H1 (cell line): ENCODE measurements around the gene ZC3H8. TPM values are rescaled to one million over a fixed set of nuclear protein-coding genes. Genes with fewer than 3 reads are reported as not detected.

Experiments used
- CTCF ChIA-PET: fragments of 300-600 bp; sonication (Branson Sonifier 250); formaldehyde crosslinking; loops from one replicate; lab custom pipeline; 2021; ENCODE audit not compliant: partially characterized antibody; lab: Charles Lee
- POLR2A ChIA-PET: fragments of 300-600 bp; sonication (Branson Sonifier 250); formaldehyde crosslinking; loops from one replicate; lab custom pipeline; 2021; ENCODE audit warnings: inconsistent platforms; ENCODE audit not compliant: partially characterized antibody; lab: Charles Lee
- DNase-seq, 2 experiments: peaks; one replicate each; pipeline versions ENCODE4 v3.0.0 to v3.0.0-alpha.2; 2010 to 2022; ENCODE audit warnings: low spot score in 2 of 2, low read depth in 1 of 2, mixed read lengths in 1 of 2
- FAIRE-seq: peaks from 2 replicates; lab custom pipeline; 2011; peaks lifted over from hg19 to GRCh38; lab: Jason Lieb, UNC
- H2AFZ ChIP-seq: 2 replicates; pipeline ENCODE4 v1.8.1; 2012; ENCODE audit warnings: low read length, inconsistent platforms
- H2AK5ac ChIP-seq: 2 replicates; pipeline ENCODE4 v1.6.1; 2013; ENCODE audit warnings: low read depth, low read length
- H2BK120ac ChIP-seq: replicated peaks from 2 replicates; pipeline ENCODE3; 2013; ENCODE audit warnings: low read depth, low read length, inconsistent platforms
- H2BK12ac ChIP-seq: 2 replicates; pipeline ENCODE4 v1.6.1; 2013; ENCODE audit warnings: low read depth, low read length
- H2BK15ac ChIP-seq: 2 replicates; pipeline ENCODE4 v1.6.1; 2013; ENCODE audit warnings: low read length
- H2BK20ac ChIP-seq: 2 replicates; pipeline ENCODE4 v1.6.1; 2013; ENCODE audit warnings: low read length
- H2BK5ac ChIP-seq: 2 replicates; pipeline ENCODE4 v1.6.1; 2013; ENCODE audit warnings: low read depth, low read length
- H3K14ac ChIP-seq: 2 replicates; pipeline ENCODE4 v1.6.1; 2013; ENCODE audit warnings: inconsistent platforms; ENCODE audit not compliant: insufficient read length
- H3K18ac ChIP-seq: 2 replicates; pipeline ENCODE4 v1.6.1; 2013; ENCODE audit warnings: low read length; ENCODE audit errors: extremely low read depth
- H3K23ac ChIP-seq: 2 replicates; pipeline ENCODE4 v1.6.1; 2013; ENCODE audit warnings: inconsistent platforms; ENCODE audit not compliant: insufficient read length
- H3K23me2 ChIP-seq: 2 replicates; pipeline ENCODE4 v1.6.1; 2013; ENCODE audit warnings: low read depth, low read length
- H3K27ac ChIP-seq: 2 replicates; pipeline ENCODE4 v1.6.1; 2011; ENCODE audit warnings: low read depth, low read length, inconsistent platforms
- H3K27me3 ChIP-seq, 4 experiments: replicated peaks in 1 of 4; 1 replicate in 1 of 4; 2 replicates in 3 of 4; pipeline versions ENCODE4 v1.6.1 to v1.8.1; 2011 to 2013; ENCODE audit warnings: low read length in 3 of 4, mild to moderate bottlenecking in 3 of 4, inconsistent platforms in 2 of 4, mixed read lengths in 2 of 4, moderate library complexity in 1 of 4; ENCODE audit not compliant: control insufficient read depth in 3 of 4, insufficient read depth in 3 of 4; ENCODE audit errors: extremely low read depth in 1 of 4
- H3K36me3 ChIP-seq, 4 experiments: 2 replicates each; pipeline versions ENCODE4 v1.6.1 to v1.8.1; 2011 to 2013; ENCODE audit warnings: mild to moderate bottlenecking in 4 of 4, low read length in 3 of 4, moderate library complexity in 2 of 4, control low read depth in 1 of 4, inconsistent platforms in 1 of 4; ENCODE audit not compliant: insufficient read depth in 4 of 4, control insufficient read depth in 2 of 4
- H3K4ac ChIP-seq: replicated peaks from 2 replicates; pipeline ENCODE3; 2013; ENCODE audit warnings: low read length, low read depth, mixed read lengths, inconsistent platforms; ENCODE audit not compliant: insufficient read length
- H3K4me1 ChIP-seq, 4 experiments: replicated peaks in 1 of 4; 1 replicate in 1 of 4; 2 replicates in 3 of 4; pipeline versions ENCODE4 v1.6.1 to v1.8.1; 2011 to 2013; ENCODE audit warnings: low read length in 3 of 4, inconsistent platforms in 2 of 4, mixed read lengths in 1 of 4; ENCODE audit not compliant: insufficient read depth in 4 of 4, control insufficient read depth in 3 of 4
- H3K4me2 ChIP-seq, 2 experiments: 2 replicates each; pipeline versions ENCODE4 v1.6.1 to v1.8.1; 2011 to 2013; ENCODE audit warnings: low read depth in 2 of 2, low read length in 2 of 2, control low read depth in 1 of 2, inconsistent platforms in 1 of 2, mild to moderate bottlenecking in 1 of 2; ENCODE audit not compliant: insufficient read depth in 1 of 2
- H3K4me3 ChIP-seq, 4 experiments: fragments of 200-600, 300-600 bp in 1 of 4; sonication (generic), shearing (Covaris generic), sonication (Bioruptor Twin) in 1 of 4; 2 replicates each; pipeline versions ENCODE4 v1.5.1 to v1.8.1; 2011 to 2016; ENCODE audit warnings: low read length in 4 of 4, low read depth in 3 of 4, control low read depth in 2 of 4, inconsistent platforms in 2 of 4, mild to moderate bottlenecking in 2 of 4, mixed read lengths in 1 of 4, moderate library complexity in 1 of 4; ENCODE audit not compliant: insufficient read depth in 2 of 4; ENCODE audit errors: extremely low read depth in 1 of 4
- H3K56ac ChIP-seq: replicated peaks from 2 replicates; pipeline ENCODE3; 2013; ENCODE audit warnings: low read depth, mild to moderate bottlenecking, mixed read lengths, low read length, inconsistent platforms; ENCODE audit not compliant: insufficient read length
- H3K79me1 ChIP-seq: 2 replicates; pipeline ENCODE4 v1.6.1; 2013; ENCODE audit warnings: low read depth, low read length, control low read depth
- H3K79me2 ChIP-seq, 2 experiments: 2 replicates each; pipeline versions ENCODE4 v1.6.1 to v1.8.1; 2012 to 2013; ENCODE audit warnings: low read length in 2 of 2, mild to moderate bottlenecking in 2 of 2, inconsistent platforms in 1 of 2; ENCODE audit not compliant: insufficient read depth in 2 of 2, control insufficient read depth in 1 of 2
- H3K9ac ChIP-seq, 4 experiments: replicated peaks in 1 of 4; 1 replicate in 1 of 4; 2 replicates in 3 of 4; pipeline versions ENCODE4 v1.6.1 to v1.8.1; 2011 to 2013; ENCODE audit warnings: low read depth in 3 of 4, low read length in 3 of 4, control low read depth in 2 of 4, mild to moderate bottlenecking in 2 of 4, moderate library complexity in 2 of 4, inconsistent platforms in 1 of 4; ENCODE audit errors: extremely low read depth in 1 of 4
- H3K9me3 ChIP-seq, 2 experiments: 2 replicates each; pipeline versions ENCODE4 v1.6.1 to v1.8.1; 2012 to 2013; ENCODE audit warnings: mild to moderate bottlenecking in 2 of 2, moderate library complexity in 2 of 2, control low read depth in 1 of 2, inconsistent platforms in 1 of 2, low read depth in 1 of 2, low read length in 1 of 2, mixed read lengths in 1 of 2; ENCODE audit not compliant: insufficient read depth in 2 of 2
- H4K20me1 ChIP-seq, 2 experiments: replicated peaks in 1 of 2; 2 replicates each; pipeline versions ENCODE3 to v1.8.1; 2011 to 2013; ENCODE audit warnings: inconsistent platforms in 2 of 2, low read length in 2 of 2, mild to moderate bottlenecking in 1 of 2; ENCODE audit not compliant: insufficient read depth in 2 of 2, control insufficient read depth in 1 of 2
- H4K5ac ChIP-seq: 2 replicates; pipeline ENCODE4 v1.6.1; 2013; ENCODE audit warnings: low read length, low read depth, mixed read lengths, inconsistent platforms; ENCODE audit not compliant: insufficient read length
- H4K8ac ChIP-seq: 2 replicates; pipeline ENCODE4 v1.8.0; 2013; ENCODE audit warnings: mild to moderate bottlenecking, moderate library complexity, low read length, inconsistent platforms; ENCODE audit not compliant: insufficient read depth; ENCODE audit errors: extremely low read depth
- H4K91ac ChIP-seq: replicated peaks from 2 replicates; pipeline ENCODE3; 2013; ENCODE audit warnings: low read length, mixed read lengths, inconsistent platforms; ENCODE audit not compliant: insufficient read length
- ASH2L ChIP-seq: fragments of 200-600, 300-600 bp; sonication (generic); IDR thresholded peaks from one replicate; pipeline ENCODE4 v1.7.1; 2017; ENCODE audit warnings: low read length
- ATF3 ChIP-seq: IDR thresholded peaks from 2 replicates; pipeline ENCODE4 v1.6.1; 2011; ENCODE audit warnings: low read depth, mild to moderate bottlenecking, low read length; ENCODE audit not compliant: insufficient read depth
- BCL11A ChIP-seq, 2 experiments: IDR thresholded peaks; one replicate each; pipeline ENCODE4 v1.6.1; 2011; ENCODE audit warnings: low read depth in 2 of 2, low read length in 2 of 2, mild to moderate bottlenecking in 2 of 2
- BRCA1 ChIP-seq: IDR thresholded peaks from 2 replicates; pipeline ENCODE4 v1.6.1; 2012; ENCODE audit warnings: low read depth, low read length, improper control_type of control experiment
- CREB1 ChIP-seq: IDR thresholded peaks from 2 replicates; pipeline ENCODE4 v1.6.1; 2012; ENCODE audit warnings: inconsistent platforms
- EGR1 ChIP-seq: IDR thresholded peaks from 2 replicates; pipeline ENCODE4 v1.6.1; 2011; ENCODE audit warnings: low read depth, low read length, borderline replicate concordance
- FOSL1 ChIP-seq: IDR thresholded peaks from 2 replicates; pipeline ENCODE4 v1.6.1; 2011; ENCODE audit warnings: mild to moderate bottlenecking, low read depth, low read length, moderate library complexity; ENCODE audit not compliant: insufficient read depth
- JUN ChIP-seq: IDR thresholded peaks from 2 replicates; pipeline ENCODE4 v1.6.1; 2011; ENCODE audit warnings: low read depth, mild to moderate bottlenecking, improper control_type of control experiment, low read length
- NRF1 ChIP-seq: IDR thresholded peaks from 2 replicates; pipeline ENCODE4 v1.6.1; 2011; ENCODE audit warnings: mild to moderate bottlenecking, low read depth, low read length, improper control_type of control experiment
- RAD21 ChIP-seq, 2 experiments: IDR thresholded peaks in 1 of 2; conservative IDR thresholded peaks in 1 of 2; 2 replicates each; pipeline ENCODE4 v1.6.1; 2011; ENCODE audit warnings: low read depth in 2 of 2, low read length in 2 of 2, improper control_type of control experiment in 1 of 2, inconsistent platforms in 1 of 2, mild to moderate bottlenecking in 1 of 2, moderate library complexity in 1 of 2
- SAP30 ChIP-seq: fragments of 300-600 bp; sonication (generic); IDR thresholded peaks from 2 replicates; pipeline ENCODE4 v1.7.1; 2012; ENCODE audit warnings: low read length, moderate library complexity, mild to moderate bottlenecking, inconsistent platforms; ENCODE audit not compliant: insufficient read depth, insufficient replicate concordance
- SRF ChIP-seq: IDR thresholded peaks from 2 replicates; pipeline ENCODE4 v1.6.1; 2011; ENCODE audit warnings: mild to moderate bottlenecking, low read depth, low read length, moderate library complexity
- TAF1 ChIP-seq: IDR thresholded peaks from 2 replicates; pipeline ENCODE4 v1.6.1; 2011; ENCODE audit warnings: mild to moderate bottlenecking, low read depth, low read length
- ZNF274 ChIP-seq: IDR thresholded peaks from 2 replicates; pipeline ENCODE4 v1.7.0; 2012; ENCODE audit warnings: low read length, borderline replicate concordance; ENCODE audit errors: extremely low read depth
- WGBS, 2 experiments: shearing (Covaris generic) in 1 of 2; methylation state at CpG; one replicate each; pipeline versions ENCODE4 v1.1.6 to v1.1.7; 2013 to 2015; ENCODE audit warnings: low lambda C conversion rate in 2 of 2, mixed read lengths in 2 of 2, inconsistent platforms in 1 of 2, low coverage in 1 of 2, missing lambda C conversion rate in 1 of 2; ENCODE audit not compliant: insufficient replicate concordance in 2 of 2, insufficient coverage in 1 of 2, insufficient read length in 1 of 2; ENCODE audit errors: extremely low coverage in 1 of 2, missing lambda C conversion rate in 1 of 2; 5-methylcytosine and 5-hydroxymethylcytosine counted together
- polyA plus RNA-seq, 7 experiments: library from polyadenylated mRNA; depleted of rRNA in 3 of 7; stranded (reverse) in 5 of 7; unstranded in 2 of 7; fragments of >200 nt in 5 of 7; fragments of 200-250 nt in 2 of 7; gene quantifications; 1 replicate in 5 of 7; 2 replicates in 1 of 7; 4 replicates in 1 of 7; pipeline versions ENCODE4 v1.2.1 to v1.2.3, GENCODE V29; 2011 to 2013; ENCODE audit warnings: missing spikeins in 2 of 7, mixed read lengths in 2 of 7
- total RNA-seq: library from RNA; stranded (reverse); fragmentation: NEBNext Ultra II Directional; extraction: Animal tissue kit (Norgen Biotek cat#: 25700); gene quantifications from 2 replicates; pipeline ENCODE4 v1.2.1, GENCODE V29; 2021

ZC3H8 gene
- total and polyA plus RNA-seq, 2 of the 8 experiments (the other 6 are each of a cell fraction or from before 2014, with no cell fraction given): 1.9 to 7.1 TPM

GRCh38 chr2:112304298-112304941 is 49.6 kb upstream of the ZC3H8 start:
- Histone ChIP-seq H3K4me3 (no peak overlapping the region), H3K27ac (no peak overlapping the region)
- WGBS, 2 experiments: 86% methylated on average over 2 of the region's 2 CpGs; no CpG with 5 or more reads in 1 of the 2 experiments
- TF ChIP-seq BCL11A (IDR thresholded peaks at IDR 0.05; ENCODE audit: low read depth in 2 of 2, low read length in 2 of 2) (no peak), BRCA1 (no peak), ATF3 (no peak), RAD21 (IDR thresholded peaks at IDR 0.05 in 1 of 2, conservative IDR thresholded peaks at IDR 0.05 in 1 of 2; ENCODE audit: low read depth in 2 of 2, low read length in 2 of 2) (no peak), FOSL1 (no peak), SRF (no peak), ZNF274 (no peak), ASH2L (no peak), CREB1 (no peak), TAF1 (no peak), SAP30 (no peak), JUN (no peak), NRF1 (no peak), EGR1 (no peak)

More at GRCh38 chr2:112304298-112304941, 49.6 kb upstream of the ZC3H8 start:
- Histone ChIP-seq H3K23ac (no peak overlapping the region), H2AFZ (no peak overlapping the region), H2BK5ac (no peak overlapping the region), H3K4ac (no peak overlapping the region), H2BK120ac (no peak overlapping the region), H2BK12ac (no peak overlapping the region), H4K20me1 (no peaks in the 10 kb centered on the region), H3K9me3 (no peaks in the 10 kb centered on the region), H3K56ac (no peak overlapping the region), H2AK5ac (no peak overlapping the region), H2BK15ac (no peak overlapping the region), H3K4me2 (no peak overlapping the region), H4K8ac (no peak overlapping the region), H3K27me3 (no peaks in the 10 kb centered on the region), H4K91ac (no peak overlapping the region), H3K9ac (no peak overlapping the region), H3K23me2 (no peaks in the 10 kb centered on the region), H3K36me3 (no peaks in the 10 kb centered on the region), H3K14ac (no peak overlapping the region), H3K18ac (no peak overlapping the region), H3K4me1 (no peaks in the 10 kb centered on the region), H3K79me2 (no peaks in the 10 kb centered on the region), H2BK20ac (no peak overlapping the region), H3K79me1 (no peaks in the 10 kb centered on the region), H4K5ac (no peak overlapping the region)
- no peak for FAIRE-seq
- ChIA-PET CTCF (no interaction called here), POLR2A (no interaction called here)
- no peak for DNase-seq
